ENCODE results near the gene CDPF1.

GRCh38 chr22:46288846-46289243 lies 38.8 kb upstream of the CDPF1 start:
- TF ChIP-seq, protein P1, sequence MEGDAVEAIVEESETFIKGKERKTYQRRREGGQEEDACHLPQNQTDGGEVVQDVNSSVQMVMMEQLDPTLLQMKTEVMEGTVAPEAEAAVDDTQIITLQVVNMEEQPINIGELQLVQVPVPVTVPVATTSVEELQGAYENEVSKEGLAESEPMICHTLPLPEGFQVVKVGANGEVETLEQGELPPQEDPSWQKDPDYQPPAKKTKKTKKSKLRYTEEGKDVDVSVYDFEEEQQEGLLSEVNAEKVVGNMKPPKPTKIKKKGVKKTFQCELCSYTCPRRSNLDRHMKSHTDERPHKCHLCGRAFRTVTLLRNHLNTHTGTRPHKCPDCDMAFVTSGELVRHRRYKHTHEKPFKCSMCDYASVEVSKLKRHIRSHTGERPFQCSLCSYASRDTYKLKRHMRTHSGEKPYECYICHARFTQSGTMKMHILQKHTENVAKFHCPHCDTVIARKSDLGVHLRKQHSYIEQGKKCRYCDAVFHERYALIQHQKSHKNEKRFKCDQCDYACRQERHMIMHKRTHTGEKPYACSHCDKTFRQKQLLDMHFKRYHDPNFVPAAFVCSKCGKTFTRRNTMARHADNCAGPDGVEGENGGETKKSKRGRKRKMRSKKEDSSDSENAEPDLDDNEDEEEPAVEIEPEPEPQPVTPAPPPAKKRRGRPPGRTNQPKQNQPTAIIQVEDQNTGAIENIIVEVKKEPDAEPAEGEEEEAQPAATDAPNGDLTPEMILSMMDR (IDR thresholded peaks at IDR 0.05; ENCODE audit: insufficient read depth, low read depth, low read length) = no peak
- no peak for TF ChIP-seq EZH2 (IDR thresholded peaks at IDR 0.05; ENCODE audit: insufficient read depth, low read length)
